GM21360 (cell line): Measurements from ENCODE around the gene SLC30A1.
"Not testable (repeated sequence)": the region's sequence is repeated elsewhere in the genome, so short reads cannot be mapped to it uniquely, and the experiment has no call there.

Experiments
- ATAC-seq: cut with Tn5 transposase; IDR thresholded peaks from one replicate; pipeline ENCODE4 v1.9.1; 2021; ENCODE audit warnings: mild to moderate bottlenecking, moderate library complexity; ENCODE audit not compliant: unreplicated experiment

SLC30A1 gene, protein sequence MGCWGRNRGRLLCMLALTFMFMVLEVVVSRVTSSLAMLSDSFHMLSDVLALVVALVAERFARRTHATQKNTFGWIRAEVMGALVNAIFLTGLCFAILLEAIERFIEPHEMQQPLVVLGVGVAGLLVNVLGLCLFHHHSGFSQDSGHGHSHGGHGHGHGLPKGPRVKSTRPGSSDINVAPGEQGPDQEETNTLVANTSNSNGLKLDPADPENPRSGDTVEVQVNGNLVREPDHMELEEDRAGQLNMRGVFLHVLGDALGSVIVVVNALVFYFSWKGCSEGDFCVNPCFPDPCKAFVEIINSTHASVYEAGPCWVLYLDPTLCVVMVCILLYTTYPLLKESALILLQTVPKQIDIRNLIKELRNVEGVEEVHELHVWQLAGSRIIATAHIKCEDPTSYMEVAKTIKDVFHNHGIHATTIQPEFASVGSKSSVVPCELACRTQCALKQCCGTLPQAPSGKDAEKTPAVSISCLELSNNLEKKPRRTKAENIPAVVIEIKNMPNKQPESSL

DNA sequence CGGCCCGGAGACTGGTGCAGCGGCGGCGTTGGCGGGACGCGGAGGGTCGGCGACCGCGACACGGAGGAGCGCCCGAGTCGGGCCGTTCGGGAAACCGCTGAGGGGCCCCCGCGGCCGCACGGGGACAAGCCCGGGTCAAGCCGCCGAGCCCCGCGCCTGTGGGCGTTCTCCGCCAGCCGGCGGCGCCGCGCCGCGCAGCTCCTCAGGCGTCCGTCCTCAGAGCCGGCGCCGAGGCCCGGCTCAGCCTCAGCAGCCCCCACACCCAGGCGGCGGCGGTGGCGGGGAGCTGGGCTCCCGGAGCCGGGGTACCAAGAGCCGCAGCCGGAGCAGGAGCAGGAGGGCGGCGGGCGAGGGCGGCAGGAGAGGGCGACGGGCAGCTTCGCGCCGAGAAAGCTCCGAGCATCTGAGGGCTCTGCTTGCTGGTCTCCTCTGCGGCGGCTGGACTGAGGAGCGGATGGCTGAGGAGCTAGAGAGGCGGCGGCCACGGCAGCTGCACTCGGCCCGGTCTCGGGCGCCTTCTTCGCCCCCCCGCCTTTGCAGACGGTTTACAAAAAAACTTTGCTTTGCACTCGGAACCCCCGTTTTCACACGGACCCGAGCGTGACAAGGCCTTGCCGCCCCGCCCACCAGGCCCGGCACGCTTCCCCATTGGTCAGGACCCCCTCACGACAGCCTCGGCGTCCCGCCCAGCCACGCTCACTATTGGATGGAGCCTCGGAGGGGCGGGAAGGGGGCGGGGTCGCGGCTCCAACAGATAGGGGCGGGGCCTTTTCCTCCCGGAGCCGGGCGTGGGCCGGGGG is at the start of gene SLC30A1:
Gene SLC30A1, minus strand, starts transcription at position 522 of the 800 bp plus-strand sequence. CDS start 549 bp downstream, outside the sequence.
- peak; percentile 79 for ATAC-seq

DNA sequence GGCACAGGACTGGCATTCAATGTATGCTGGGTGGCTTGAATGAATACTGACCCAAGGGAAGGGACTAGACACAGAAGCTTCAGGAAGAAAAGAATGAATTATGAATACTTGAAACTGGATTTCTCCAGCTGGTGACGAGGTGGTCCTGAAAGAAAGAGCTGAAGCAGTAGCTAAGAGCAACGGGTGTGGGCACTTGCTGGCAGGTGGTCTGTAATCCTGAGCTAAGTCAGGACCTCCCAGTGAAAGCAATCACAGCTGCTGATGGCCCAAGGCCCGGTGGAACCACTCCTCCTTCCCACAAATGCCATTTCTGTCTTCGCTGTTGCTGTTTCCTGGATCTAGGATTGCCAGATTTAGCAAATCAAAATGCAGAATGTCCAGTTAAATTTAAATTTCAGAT is 49.5 kb upstream of the SLC30A1 start:
- no peak for ATAC-seq

DNA sequence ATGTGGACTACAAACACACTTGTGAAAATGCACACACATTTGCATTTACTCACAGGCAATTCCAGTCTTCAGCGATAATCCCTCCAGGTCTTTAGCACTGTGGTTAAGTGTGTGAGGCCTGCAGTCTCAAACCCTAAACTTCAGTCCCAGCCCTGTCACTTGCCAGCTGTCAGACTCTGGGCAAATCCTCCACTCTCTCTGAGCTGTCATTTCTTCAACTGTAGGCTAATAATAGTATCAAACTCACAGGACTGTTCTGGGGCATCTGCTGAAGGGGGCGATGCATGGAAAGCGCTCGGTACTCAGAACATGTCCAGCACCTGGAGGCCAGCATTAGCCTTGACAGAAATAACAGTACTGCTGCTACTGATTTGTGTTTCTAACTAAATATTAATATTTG is 48.3 kb upstream of the SLC30A1 start:
- no peak for ATAC-seq

DNA sequence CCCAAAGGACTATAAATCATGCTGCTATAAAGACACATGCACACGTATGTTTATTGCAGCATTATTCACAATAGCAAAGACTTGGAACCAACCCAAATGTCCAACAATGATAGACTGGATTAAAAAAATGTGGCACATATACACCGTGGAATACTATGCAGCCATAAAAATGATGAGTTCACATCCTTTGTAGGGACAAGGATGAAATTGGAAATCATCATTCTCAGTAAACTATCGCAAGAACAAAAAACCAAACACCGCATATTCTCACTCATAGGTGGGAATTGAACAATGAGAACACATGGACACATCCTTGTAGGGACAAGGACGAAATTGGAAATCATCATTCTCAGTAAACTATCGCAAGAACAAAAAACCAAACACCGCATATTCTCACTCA is 46.9 kb upstream of the SLC30A1 start:
- ATAC-seq = not testable (repeated sequence)

DNA sequence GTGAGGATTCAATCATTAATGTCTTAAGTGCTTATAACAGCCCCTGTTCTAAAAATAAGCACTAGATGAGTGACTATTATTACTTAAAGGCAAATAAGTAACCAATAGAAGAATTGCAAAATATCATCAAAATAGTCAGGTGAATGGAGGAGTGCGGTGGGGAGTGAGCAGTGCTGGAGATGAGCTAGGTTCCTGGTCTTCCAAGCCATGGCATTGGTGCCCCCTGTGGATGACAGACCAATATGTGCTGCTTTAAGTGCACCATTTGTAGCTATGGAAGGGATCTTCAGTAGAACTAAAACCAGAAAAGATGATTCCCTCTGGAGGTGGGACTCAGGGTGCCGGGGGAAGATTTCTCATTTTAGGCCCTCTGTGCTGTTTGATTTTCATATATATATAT is 46.1 kb upstream of the SLC30A1 start:
- ATAC-seq = no peak

DNA sequence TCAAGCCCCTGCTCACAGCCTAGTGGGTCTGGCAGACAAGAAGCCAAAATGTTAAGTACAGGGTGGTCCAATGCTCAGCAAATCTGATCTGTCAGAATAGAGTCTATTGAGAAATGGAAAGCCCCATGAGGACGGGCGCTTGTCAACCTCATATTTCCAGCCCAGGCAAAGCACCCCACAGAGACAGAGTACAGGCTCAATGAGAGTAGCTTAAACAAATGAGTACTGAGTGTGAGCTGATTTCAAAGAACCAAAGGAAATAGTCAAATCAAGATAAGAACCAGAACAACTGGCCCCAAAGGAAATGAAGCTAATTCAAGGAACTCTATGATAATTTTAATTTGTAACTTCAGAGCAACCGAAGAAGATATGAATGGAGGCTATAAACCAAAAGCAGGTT is 44.6 kb upstream of the SLC30A1 start:
- no peak for ATAC-seq

DNA sequence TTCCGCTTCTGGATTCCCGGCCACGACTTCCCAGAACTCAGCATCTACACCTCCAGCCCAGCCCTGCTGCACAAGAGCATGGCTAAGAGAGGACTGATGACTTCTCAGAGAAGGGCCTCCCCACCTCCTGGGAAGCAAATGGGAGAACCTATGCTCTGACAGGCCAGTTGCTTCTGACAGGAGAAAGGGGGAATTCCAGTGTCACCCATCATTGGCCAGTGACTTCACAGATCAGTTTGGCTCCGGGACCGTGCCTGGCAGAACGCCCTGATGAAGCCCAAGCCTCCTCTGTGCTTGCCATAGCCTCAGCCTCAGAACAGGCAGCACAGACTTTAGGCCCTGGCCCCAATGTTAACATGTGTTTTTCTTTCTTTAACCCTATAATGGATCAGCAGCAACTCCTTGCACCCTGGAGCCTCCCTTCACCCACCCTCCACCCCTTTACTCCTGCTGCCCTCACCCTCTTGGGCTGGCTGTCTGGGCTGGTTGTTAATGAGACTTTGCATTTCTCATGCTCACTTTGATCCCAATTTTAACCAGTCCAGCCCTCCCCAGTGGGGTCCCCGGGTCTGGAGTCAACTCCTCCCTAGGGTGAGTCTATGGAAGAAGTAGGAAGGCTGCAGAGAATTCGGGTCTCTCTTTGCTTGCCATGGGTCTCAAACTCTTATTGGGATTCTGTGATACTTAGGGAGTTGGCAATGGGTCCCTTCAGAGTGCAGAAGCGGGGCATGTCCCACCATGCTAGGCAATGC is 42.7 kb upstream of the SLC30A1 start:
- ATAC-seq = no peak

DNA sequence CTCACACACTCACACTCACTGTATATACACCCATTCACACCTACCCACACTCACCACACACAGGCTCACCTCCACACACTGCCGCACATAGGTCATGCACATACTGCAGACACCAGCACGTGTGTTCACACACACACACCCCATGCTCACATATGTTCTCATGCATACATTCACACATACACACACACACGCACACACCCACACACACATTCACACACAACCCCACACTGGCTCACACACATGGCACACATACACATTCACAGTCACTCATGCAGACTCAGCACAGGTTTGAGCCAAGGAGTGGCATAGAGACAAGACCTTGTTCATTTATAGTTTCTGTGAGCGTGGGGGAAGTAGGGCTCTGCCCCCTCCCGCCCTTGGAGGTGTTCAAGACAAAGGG is 41.1 kb upstream of the SLC30A1 start:
- no peak for ATAC-seq

DNA sequence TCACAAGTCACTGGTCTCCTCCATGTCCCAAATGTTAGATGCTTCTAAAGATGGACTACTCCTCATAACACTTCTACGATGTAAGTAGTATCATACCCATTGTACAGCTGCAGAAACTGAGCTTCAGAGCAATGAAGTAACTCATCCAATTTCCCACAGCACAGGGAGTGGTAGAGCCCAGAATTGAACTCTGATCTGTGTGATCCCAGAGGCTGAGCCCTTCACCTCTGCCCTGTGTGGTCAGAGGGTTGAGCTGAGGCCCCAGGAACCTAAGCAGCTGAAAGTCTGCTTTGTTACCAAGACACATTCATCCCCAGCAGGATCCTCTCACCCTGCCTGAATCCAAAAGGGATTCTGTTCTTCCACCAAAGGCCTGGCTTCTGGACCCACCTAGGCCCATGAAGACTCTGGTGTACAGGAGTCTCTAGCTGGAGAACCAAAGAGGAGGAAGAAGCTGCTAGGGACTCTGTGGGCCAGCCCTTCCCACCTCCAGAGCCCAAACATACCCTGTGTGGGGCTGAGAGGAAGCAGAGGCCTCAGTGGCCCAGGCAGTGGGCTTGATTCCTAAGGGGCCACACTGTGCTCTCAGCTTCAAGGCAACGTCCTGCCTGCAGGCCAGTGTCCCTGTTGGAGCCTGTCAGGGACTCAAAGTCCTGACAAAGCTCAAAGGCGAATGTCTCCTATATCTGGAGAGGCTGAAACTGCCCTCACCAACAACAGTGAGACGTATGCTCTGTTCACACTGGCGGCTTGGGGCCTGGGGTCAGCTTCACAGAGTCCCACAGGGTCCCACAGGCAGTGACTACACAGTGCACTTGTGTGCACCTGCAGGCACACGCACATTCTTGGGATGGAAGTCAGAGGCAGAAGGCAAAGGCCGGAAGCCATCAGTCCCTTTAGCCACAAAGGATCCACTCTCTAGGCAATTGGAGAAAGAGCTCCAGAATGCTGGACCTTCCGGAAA is 40.4 kb upstream of the SLC30A1 start:
- no peak for ATAC-seq

DNA sequence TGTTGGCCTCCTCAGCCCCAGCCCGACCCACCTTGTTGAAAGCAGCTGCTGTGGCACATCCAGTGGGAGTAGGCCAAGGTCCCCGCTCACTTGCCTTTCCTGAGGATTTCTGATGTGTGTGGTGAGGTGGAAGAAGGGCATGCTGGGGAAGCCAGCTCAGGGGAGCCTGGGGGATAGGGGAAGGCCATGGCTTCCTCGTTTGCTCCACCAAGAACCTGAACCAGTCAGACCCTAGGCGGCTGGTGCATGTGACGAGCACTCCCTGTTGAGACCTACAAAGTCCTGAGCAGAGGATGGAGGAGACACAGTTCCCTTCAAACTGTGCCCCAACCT is 38.0 kb upstream of the SLC30A1 start:
- ATAC-seq = no peak

DNA sequence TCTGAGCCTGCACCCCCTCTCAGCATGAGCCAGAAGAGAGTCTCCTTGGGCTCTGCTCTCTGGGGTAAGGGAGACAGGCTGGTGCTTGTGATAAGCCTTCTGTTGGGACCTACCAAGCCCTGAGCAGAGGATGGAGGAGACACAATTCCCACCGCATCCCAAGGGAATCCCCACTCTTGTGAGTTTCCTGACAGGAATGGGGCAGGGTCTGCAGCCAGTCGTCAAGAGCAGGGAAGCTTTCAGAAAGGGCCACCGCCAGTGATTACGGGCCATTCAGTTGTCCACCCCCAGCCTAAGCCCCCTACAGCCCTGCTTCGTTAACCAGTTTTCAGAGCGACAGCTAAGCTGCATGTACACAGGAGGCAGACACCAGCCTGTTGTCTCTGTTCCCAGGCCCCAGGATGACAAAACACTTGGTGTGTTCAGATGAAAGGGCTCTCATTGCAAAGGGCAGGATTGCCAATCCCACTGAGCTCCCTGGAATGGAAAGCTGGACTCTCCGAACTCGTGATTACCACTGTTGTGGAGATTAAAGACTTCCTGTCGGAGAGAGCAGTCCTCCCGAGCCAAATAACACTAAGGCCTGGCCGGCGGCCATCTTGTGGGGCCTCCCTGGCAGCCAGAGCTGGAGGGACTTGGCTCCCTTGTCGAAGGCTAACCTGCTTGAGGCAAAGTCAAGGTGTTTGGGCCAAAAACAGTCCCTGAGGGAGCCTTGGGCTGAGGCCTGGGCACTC is 37.4 kb upstream of the SLC30A1 start:
- no peak for ATAC-seq

DNA sequence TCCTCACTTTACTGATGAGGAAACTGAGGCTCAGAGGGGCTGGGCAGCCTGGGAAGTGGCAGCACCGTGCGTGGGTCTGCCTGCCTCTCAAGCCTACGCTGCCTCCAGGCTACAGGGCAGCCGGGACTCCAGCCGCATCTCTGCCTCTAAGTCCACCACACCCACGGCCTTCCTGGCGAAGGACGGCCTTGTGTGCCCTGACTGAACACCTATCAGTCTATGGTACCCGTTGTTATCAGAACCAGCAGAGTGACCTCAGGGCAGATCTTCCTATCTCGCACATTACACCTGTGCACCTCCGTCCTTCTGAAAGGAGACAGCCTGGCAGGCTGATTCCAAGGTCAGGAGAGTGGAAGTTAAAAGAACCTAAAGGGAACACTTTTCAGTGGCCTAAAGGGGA is 35.7 kb upstream of the SLC30A1 start:
- no peak for ATAC-seq

DNA sequence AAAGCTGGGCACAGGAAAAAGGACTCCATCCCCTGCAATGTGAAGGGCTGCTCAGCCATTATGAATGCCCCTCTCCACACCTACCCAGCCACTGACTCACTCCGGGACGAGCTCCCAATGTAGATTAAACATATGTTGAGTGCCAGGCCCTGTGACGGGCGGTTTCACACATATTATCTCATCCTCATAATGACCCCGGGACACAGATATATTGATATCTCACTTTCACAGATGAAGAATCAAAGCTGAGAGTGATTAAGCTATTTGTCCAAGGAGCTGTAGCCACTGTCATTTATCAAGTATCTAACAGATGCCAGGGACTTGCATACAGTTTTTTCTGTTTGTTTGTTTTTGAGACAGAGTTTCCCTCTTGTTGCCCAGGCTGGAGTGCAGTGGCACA is 35.0 kb upstream of the SLC30A1 start:
- ATAC-seq = no peak

DNA sequence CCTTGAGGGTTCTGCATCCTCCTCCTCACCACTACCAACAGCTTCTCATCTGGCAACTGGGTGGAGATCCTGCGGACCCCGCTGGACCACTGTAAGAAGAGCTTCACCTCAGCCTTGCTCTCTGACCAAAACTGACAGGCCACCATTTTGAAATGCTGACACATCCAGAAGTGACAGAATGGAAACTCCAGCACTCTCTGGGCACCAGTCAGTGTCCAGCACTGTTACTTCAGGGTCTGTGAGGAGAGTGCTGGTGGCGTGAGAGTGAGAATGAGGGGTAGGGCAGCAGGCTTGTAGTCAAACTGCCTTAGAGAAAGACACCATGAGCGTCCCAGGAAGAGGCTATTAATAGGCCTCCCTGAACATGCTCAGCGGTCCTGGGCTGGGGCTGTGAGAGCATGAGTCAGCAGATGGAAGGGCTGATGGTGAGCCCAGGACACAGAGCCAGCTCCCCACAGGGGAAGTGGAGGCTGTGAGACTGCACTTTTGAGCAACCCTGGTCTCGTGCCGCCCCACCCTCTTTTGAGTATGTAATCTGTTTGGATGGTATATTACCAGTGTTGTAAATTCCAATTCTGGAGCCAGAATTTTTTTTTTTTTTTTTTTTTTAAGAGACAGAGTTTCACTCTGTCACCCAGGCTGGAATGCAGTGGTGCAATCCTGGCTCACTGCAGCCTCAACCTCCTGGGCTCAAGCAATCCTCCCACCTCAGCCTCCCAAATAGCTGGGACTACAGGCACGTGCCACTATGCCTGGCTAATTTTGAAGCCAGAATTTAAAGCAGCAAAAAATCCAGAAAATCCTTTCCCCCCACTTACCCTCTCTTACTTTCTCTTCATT is 34.4 kb upstream of the SLC30A1 start:
- no peak for ATAC-seq

DNA sequence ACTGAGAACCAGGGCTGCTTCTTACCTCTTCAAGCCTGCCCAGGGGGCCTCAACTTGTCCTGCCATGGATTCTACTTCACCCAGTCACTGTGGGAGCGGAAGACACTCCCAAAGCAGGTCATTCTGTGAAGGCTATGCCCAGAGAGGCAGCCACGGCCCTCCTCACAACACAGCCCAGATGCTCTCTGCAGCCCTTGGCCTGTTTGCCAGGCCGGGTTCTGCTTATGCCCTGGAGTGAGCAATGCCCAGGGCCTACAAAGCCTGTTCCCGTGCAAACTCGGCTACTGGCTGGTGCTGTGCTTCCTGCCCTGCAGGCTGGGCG is 33.8 kb upstream of the SLC30A1 start:
- no peak for ATAC-seq

DNA sequence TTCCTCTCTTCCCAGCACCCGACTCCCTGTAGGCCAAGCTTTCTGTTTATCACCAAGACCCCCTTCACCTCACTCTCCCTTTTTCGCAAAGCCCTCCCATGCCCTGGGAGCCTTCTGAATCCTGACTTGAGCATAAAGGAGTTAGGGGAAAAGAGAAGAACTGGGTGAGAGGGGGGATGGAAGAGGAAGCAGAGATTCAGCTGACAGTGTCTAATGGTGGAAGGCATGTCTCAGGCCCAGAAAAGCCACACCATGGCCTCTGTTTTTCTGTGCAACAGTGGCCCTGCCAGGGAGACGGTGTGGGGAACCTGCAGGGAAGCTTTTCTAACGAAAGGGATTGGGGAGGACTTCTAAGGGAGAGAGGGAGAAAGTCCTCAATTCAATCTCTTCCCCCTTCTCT is 32.9 kb upstream of the SLC30A1 start:
- no peak for ATAC-seq

DNA sequence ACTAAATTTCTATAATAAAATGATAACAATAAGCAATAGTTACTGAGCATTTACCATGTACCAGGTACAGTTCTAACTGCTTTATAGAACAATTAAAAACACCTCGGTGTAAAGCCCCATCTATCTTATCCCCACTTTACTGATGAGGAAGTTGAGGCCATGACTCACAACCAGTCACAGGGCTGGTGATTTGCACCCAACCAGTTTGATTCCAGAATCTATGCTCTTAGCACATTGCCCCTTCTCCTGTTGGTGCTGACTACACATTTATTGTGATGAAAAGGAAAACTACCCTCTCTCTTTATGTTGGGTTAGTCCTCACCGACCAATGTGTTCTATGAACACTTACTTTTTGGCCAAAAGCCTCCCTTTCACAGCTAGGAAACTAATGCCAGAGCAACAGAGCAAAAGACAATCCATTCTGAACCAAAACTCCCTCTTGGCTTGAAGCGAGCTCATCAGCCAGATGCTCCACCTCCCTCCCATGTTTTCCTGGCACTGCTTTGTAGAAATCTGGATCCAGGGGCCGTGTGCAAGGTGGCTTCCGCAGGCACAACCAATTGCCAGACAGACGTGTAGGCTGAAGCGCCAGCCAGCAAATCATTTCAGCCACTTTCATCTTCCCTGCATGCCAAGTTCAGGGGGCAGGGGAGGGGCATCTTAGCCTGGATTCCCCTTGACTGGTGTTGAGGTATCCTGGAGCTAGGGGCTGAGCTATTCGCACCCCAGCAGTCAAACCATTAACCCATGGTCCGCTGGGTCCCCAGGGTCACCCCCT is 32.0 kb upstream of the SLC30A1 start:
- ATAC-seq = no peak
